ENCODE measurements around the gene ARMC3. TPM values are rescaled to one million over a fixed set of nuclear protein-coding genes. Genes with fewer than 3 reads are reported as not detected.
"Not testable (repeated sequence)": the region's sequence is repeated elsewhere in the genome, so short reads cannot be mapped to it uniquely, and the experiment has no call there.

The ARMC3 gene
- polyA plus RNA-seq, 4 donors = 0.03 TPM; not detected in 3

DNA sequence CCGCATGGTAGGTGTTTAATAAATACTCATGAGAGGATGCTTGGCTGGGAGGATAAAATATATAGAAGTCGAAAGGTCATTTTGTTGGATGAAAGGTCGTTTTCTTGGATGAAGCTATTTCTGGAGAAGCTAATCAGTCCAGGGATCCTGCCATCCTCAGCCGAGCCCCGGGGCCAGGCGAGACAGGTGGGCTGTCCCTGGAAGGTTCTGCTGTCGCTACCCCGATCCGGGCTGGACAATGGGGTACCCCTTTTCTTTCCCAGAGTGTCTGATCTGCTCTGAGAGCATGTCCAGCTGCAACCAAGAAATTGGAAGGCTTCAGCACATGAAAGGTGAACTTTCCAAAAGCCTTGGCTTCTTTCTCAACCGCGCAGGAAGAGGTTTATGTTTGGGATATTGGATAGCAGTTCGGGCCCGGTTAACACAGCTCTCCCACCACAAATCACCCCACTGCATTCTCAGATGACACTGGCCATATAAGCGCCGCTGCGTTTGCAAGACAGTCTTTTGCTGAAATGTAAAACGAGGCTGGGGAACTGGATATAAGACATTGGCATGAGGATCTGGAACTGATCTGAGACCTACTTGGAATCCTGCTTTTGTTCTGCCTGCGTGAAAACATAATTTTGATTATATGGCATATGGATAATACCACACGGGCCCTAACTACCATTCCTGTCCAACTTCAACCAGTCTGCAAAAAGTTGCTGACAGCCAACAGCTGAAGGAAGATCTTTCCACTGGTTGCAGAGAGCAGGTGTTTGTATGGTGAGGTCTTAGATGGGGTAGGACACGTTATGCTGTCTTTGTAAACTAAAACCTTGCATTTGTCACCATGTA lies 136.3 kb downstream of the ARMC3 start:
- no peak overlapping the region for H3K27ac ChIP-seq (ENCODE audit: low read depth in 1 of 3, low read length in 2 of 3)
- WGBS, 3 donors = 86 to 90% (median 88%) methylated on average over 20 of the region's 20 CpGs
- H3K9me3 ChIP-seq (ENCODE audit: control insufficient read depth in 2 of 2, insufficient read depth in 1 of 2, low read depth in 1 of 2, low read length in 1 of 2) = peaks cover 0 to 7% of the 10 kb centered on the region in 2 donors
- H3K27me3 ChIP-seq (ENCODE audit: control insufficient read depth in 3 of 3, insufficient read depth in 3 of 3, low read length in 3 of 3) = no peaks in the 10 kb centered on the region
- peaks cover 0 to 10% (median 0%) of the 10 kb centered on the region in 3 donors for H3K4me1 ChIP-seq (ENCODE audit: control insufficient read depth in 3 of 3, insufficient read depth in 2 of 3, low read depth in 1 of 3, low read length in 2 of 3)
- no peaks in the 10 kb centered on the region for H3K36me3 ChIP-seq (ENCODE audit: control insufficient read depth in 3 of 3, insufficient read depth in 2 of 3, low read depth in 1 of 3, low read length in 3 of 3)
- DNase-seq (no peak), FAIRE-seq (no peak)
- H3K4me3 ChIP-seq (ENCODE audit: low read depth in 1 of 3, low read length in 3 of 3) = no peak overlapping the region

DNA sequence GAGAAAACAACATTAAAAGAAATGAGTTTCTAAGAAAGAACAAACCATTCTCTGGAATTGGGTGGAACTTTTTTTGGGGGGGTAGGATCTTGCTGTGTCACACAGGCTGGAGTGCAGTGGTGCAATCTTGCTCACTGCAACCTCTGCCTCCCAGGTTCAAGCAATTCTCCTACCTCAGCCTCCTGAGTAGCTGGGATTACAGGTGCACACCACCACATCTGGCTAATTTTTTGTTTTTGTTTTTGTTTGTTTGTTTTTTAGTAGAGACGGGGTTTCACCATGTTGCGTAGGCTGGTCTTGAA lies 136.9 kb downstream of the ARMC3 start:
- 88 to 94% (median 89%) methylated on average over 2 of the region's 2 CpGs for WGBS, 3 donors
- H3K4me3 ChIP-seq (ENCODE audit: low read depth in 1 of 3, low read length in 3 of 3); H3K27me3 ChIP-seq (ENCODE audit: control insufficient read depth in 3 of 3, insufficient read depth in 3 of 3, low read length in 3 of 3); H3K27ac ChIP-seq (ENCODE audit: low read depth in 1 of 3, low read length in 2 of 3); FAIRE-seq; H3K9me3 ChIP-seq (ENCODE audit: control insufficient read depth in 2 of 2, insufficient read depth in 1 of 2, low read depth in 1 of 2, low read length in 1 of 2); DNase-seq; H3K36me3 ChIP-seq (ENCODE audit: control insufficient read depth in 3 of 3, insufficient read depth in 2 of 3, low read depth in 1 of 3, low read length in 3 of 3): not testable (repeated sequence)
- H3K4me1 ChIP-seq (ENCODE audit: control insufficient read depth in 3 of 3, insufficient read depth in 2 of 3, low read depth in 1 of 3, low read length in 2 of 3) = peaks cover 0 to 10% (median 0%) of the 10 kb centered on the region in 3 donors

DNA sequence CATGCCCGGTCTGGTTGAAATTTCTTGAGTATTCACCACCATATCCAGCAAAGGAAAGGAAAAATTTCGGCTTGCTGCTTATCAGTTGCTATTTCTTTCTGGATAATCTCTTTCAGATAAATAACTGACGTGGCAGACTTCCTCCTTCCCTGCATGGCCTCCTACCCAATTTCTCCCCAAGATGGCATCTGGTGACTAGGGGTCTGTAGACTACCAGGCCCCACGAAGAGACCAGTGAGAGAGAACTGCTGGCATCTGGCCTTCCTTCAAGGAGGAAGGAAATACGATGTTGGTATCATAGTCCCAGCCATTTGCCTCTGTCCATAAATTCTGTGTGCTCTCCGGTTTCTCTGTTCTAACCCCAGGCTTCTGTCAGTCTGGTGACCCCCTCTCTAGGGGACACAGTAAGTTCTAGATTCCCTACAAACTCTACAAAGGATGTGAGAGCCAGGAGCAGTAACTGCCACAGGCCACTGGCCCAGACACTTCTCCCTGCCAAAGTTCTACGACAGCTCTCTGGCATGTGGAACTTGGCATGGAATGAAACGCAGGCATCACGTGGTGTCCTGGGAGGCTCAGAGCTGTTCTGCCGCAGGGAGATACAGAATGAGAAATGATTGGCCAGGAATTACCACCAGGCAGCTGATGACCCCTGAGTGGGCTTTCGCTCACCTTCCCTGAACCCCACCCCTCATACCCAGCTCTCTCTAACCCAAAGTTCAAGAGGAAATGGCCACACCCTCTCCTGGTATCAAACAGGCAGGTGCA lies 137.5 kb downstream of the ARMC3 start:
- Histone ChIP-seq H3K9me3 (ENCODE audit: control insufficient read depth in 2 of 2, insufficient read depth in 1 of 2, low read depth in 1 of 2, low read length in 1 of 2) (peaks cover 0 to 3% of the 10 kb centered on the region in 2 donors), H3K36me3 (ENCODE audit: control insufficient read depth in 3 of 3, insufficient read depth in 2 of 3, low read depth in 1 of 3, low read length in 3 of 3) (no peaks in the 10 kb centered on the region), H3K27ac (ENCODE audit: low read depth in 1 of 3, low read length in 2 of 3) (peak overlapping the region in 2 of 3 donors; percentile 5 to 43), H3K27me3 (ENCODE audit: control insufficient read depth in 3 of 3, insufficient read depth in 3 of 3, low read length in 3 of 3) (no peaks in the 10 kb centered on the region), H3K4me3 (ENCODE audit: low read depth in 1 of 3, low read length in 3 of 3) (no peak overlapping the region), H3K4me1 (ENCODE audit: control insufficient read depth in 3 of 3, insufficient read depth in 2 of 3, low read depth in 1 of 3, low read length in 2 of 3) (peaks cover 0 to 10% (median 0%) of the 10 kb centered on the region in 3 donors)
- FAIRE-seq (no peak), DNase-seq (peak; percentile 87 to 94)
- WGBS, 3 donors = 14 to 44% (median 33%) methylated on average over 11 of the region's 11 CpGs

DNA sequence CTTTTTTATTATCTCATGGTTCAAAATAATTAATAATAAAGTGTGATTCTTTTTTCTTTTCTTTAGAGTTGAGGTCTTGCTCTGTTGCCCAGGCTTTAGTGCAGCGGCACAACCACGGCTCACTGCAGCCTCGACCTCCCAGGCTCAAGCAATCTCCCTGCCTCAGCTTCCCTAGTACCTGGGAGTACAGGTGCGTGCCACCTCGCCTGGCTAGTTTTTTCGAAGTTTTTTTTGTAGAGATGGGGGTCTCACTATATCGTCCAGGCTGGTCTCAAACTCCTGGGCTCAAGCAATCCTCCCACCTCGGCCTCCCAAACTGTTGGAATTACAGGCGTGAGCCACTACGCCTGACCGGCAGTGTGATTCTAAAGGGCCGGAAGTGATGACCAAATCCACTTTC lies 139.5 kb downstream of the ARMC3 start:
- no peak for FAIRE-seq

DNA sequence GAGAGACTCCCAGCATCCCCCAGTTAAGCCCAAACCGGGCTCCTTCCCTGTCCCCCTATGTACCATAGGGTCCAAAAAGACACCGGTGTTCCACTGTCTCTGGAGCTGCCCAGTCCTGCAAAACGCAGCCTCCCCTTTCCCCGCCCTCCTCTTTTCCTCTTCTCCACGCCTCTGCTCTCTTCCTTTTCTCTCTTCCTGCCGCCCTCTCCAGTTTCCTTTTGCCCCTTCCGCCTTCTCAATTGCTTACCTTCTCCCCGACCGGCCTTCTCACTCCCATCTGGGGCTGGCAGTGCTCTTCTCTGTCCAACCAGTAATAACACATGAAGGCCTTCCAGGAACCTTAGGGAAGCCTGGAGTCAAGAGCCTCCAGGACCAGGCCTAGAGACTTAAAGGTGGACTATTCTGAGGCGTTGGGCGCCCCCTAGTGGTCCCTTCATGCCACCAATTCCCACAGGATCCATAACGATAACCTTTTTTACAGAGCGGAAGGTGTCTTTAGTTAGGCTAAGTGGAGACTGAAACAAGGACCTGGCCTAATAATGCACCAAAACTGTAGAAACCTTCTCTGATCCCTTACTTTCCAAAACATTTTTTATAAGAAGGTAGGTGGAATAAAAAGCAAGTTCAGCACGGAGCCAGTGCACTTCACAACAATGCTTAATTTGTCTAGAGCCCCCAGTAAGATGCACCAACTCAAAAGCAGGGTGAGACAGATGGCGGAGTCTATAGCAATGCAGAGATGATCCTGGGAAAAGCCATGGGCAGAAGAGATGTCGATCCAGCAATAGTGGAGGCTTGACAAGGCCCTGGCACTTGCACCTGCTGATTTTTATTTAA lies 140.3 kb downstream of the ARMC3 start:
- no peak for FAIRE-seq
- WGBS, 3 donors = 42 to 53% (median 45%) methylated on average over 15 to 16 of the region's 16 CpGs

More for the DNA sequence above, 139.5 kb downstream of the ARMC3 start:
- no peaks in the 10 kb centered on the region for H3K9me3 ChIP-seq (ENCODE audit: control insufficient read depth in 2 of 2, insufficient read depth in 1 of 2, low read depth in 1 of 2, low read length in 1 of 2)
- H3K4me3 ChIP-seq (ENCODE audit: low read depth in 1 of 3, low read length in 3 of 3) = no peak overlapping the region
- 91 to 93% (median 92%) methylated on average over 12 of the region's 12 CpGs for WGBS, 3 donors
- H3K4me1 ChIP-seq (ENCODE audit: control insufficient read depth in 3 of 3, insufficient read depth in 2 of 3, low read depth in 1 of 3, low read length in 2 of 3) = peaks cover 0 to 10% (median 0%) of the 10 kb centered on the region in 3 donors
- DNase-seq = no peak
- no peaks in the 10 kb centered on the region for H3K36me3 ChIP-seq (ENCODE audit: control insufficient read depth in 3 of 3, insufficient read depth in 2 of 3, low read depth in 1 of 3, low read length in 3 of 3)
- no peak overlapping the region for H3K27ac ChIP-seq (ENCODE audit: low read depth in 1 of 3, low read length in 2 of 3)
- H3K27me3 ChIP-seq (ENCODE audit: control insufficient read depth in 3 of 3, insufficient read depth in 3 of 3, low read length in 3 of 3) = no peaks in the 10 kb centered on the region

DNA sequence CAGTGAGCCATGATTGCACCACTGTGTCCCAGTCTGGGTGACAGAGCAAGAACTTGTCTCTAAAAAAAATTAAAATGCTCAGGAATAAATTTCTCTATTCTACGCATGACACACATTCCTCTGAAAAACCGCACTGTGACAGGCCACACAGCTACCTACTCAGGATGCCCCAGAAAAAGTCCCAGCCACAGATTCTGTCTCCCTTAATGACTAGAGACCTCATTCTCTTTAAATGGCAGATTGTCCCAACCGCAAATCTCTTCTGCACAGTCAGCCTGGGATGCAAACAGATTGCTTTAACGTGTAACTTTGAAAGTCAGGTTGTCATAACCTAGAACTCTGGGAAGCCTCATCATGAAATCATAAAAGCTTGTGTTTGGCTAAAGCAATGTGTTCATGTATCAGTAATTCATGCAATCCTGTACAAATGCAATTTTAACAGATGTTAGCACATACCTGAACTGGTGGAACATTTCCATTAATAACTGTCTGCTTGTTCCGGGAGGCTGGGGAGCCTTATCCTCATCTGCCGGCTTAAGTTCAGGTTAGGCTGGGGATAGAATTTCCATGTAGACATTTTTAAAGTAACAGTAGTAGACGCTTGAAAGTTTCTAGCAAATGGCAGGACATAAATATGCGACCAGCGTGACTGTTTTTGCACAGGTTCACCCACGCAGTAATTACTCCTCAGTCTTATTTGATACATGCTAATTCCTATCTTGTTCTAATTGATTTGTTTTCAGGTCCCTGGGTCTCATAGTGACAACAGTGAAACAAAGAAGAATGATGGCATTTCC lies 141.4 kb downstream of the ARMC3 start:
- H3K27me3 ChIP-seq (ENCODE audit: control insufficient read depth in 3 of 3, insufficient read depth in 3 of 3, low read length in 3 of 3) = no peaks in the 10 kb centered on the region
- H3K27ac ChIP-seq (ENCODE audit: low read depth in 1 of 3, low read length in 2 of 3) = no peak overlapping the region
- DNase-seq (no peak), FAIRE-seq (no peak)
- no peaks in the 10 kb centered on the region for H3K9me3 ChIP-seq (ENCODE audit: control insufficient read depth in 2 of 2, insufficient read depth in 1 of 2, low read depth in 1 of 2, low read length in 1 of 2)
- no peaks in the 10 kb centered on the region for H3K36me3 ChIP-seq (ENCODE audit: control insufficient read depth in 3 of 3, insufficient read depth in 2 of 3, low read depth in 1 of 3, low read length in 3 of 3)
- WGBS, 3 donors = 72 to 89% (median 81%) methylated on average over 10 of the region's 10 CpGs
- H3K4me3 ChIP-seq (ENCODE audit: low read depth in 1 of 3, low read length in 3 of 3) = no peak overlapping the region
- peaks cover 0 to 10% (median 0%) of the 10 kb centered on the region in 3 donors for H3K4me1 ChIP-seq (ENCODE audit: control insufficient read depth in 3 of 3, insufficient read depth in 2 of 3, low read depth in 1 of 3, low read length in 2 of 3)

More for the DNA sequence above, 140.3 kb downstream of the ARMC3 start:
- Histone ChIP-seq H3K4me1 (ENCODE audit: control insufficient read depth in 3 of 3, insufficient read depth in 2 of 3, low read depth in 1 of 3, low read length in 2 of 3) (peaks cover 0 to 10% (median 0%) of the 10 kb centered on the region in 3 donors), H3K27ac (ENCODE audit: low read depth in 1 of 3, low read length in 2 of 3) (no peak overlapping the region), H3K27me3 (ENCODE audit: control insufficient read depth in 3 of 3, insufficient read depth in 3 of 3, low read length in 3 of 3) (no peaks in the 10 kb centered on the region), H3K36me3 (ENCODE audit: control insufficient read depth in 3 of 3, insufficient read depth in 2 of 3, low read depth in 1 of 3, low read length in 3 of 3) (no peaks in the 10 kb centered on the region), H3K9me3 (ENCODE audit: control insufficient read depth in 2 of 2, insufficient read depth in 1 of 2, low read depth in 1 of 2, low read length in 1 of 2) (no peaks in the 10 kb centered on the region), H3K4me3 (ENCODE audit: low read depth in 1 of 3, low read length in 3 of 3) (no peak overlapping the region)
- DNase-seq = peak; percentile 84 to 88

DNA sequence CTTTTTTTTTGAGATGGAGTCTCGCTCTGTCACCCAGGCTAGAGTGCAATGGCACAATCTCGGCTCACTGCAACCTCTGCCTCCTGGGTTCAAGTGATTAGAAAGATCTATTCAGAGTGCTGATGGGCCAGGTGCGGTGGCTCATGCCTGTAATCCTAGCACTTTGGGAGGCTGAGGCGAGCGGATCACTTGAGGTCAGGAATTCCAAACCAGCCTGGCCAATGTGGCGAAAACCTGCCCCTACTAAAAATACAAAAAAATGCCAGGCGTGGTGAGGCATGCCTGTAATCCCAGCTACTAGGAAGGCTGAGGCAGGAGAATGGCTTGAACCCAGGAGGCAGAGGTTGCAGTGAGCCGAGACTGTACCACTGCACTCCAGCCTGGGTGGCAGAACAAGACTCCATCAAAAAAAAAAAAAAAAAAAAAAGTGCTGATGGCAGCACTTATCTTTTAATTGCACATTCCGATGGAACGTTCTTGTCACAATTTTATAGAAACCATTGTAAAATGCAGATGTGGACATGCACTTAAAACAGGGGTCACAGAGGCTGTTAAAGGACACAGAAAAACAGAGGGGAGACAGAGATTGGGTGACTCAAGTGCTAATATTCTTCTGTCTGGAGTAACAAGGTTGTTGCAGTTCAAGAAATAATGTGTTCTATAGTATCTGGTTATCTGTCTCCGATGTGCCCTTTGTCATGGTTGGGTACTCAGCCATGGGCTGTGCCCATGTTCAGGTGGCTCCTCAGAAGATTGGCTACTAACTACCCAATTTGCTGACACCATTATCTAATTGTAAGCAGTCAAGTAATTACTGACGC lies 142.4 kb downstream of the ARMC3 start:
- WGBS, 3 donors = 75 to 85% (median 79%) methylated on average over 12 of the region's 12 CpGs
- H3K36me3 ChIP-seq (ENCODE audit: control insufficient read depth in 3 of 3, insufficient read depth in 2 of 3, low read depth in 1 of 3, low read length in 3 of 3); H3K4me3 ChIP-seq (ENCODE audit: low read depth in 1 of 3, low read length in 3 of 3); DNase-seq; H3K4me1 ChIP-seq (ENCODE audit: control insufficient read depth in 3 of 3, insufficient read depth in 2 of 3, low read depth in 1 of 3, low read length in 2 of 3); H3K27me3 ChIP-seq (ENCODE audit: control insufficient read depth in 3 of 3, insufficient read depth in 3 of 3, low read length in 3 of 3); H3K27ac ChIP-seq (ENCODE audit: low read depth in 1 of 3, low read length in 2 of 3); FAIRE-seq; H3K9me3 ChIP-seq (ENCODE audit: control insufficient read depth in 2 of 2, insufficient read depth in 1 of 2, low read depth in 1 of 2, low read length in 1 of 2): not testable (repeated sequence)

Data from small intestine (tissue), 7 donors.